K562 (cell line): ENCODE data around the gene SHISA2. TPM values are rescaled to one million over a fixed set of nuclear protein-coding genes. Genes with fewer than 3 reads are reported as not detected.

Experiments used
- CHD4 ChIP-seq: fragments of 200-600 bp; sonication (generic); IDR thresholded peaks from 3 replicates; pipeline ENCODE4 v1.6.1; 2012; ENCODE audit warnings: low read depth, mild to moderate bottlenecking, mixed read lengths, low read length, inconsistent platforms; ENCODE audit not compliant: insufficient read depth, insufficient replicate concordance, poor library complexity, severe bottlenecking
- GATAD2B ChIP-seq: fragments of 450-650 bp; IDR thresholded peaks from 2 replicates; pipeline ENCODE4 v1.6.1; 2017; ENCODE audit warnings: mild to moderate bottlenecking, borderline replicate concordance
- SRSF3 ChIP-seq: fragments of 200-400 bp; formaldehyde crosslinking; IDR thresholded peaks from 2 replicates; pipeline ENCODE4 v1.6.1; 2016; ENCODE audit warnings: mild to moderate bottlenecking, low read length, moderate library complexity; ENCODE audit not compliant: insufficient read depth
- TOE1 ChIP-seq, 2 experiments: fragments of 450-650 bp in 1 of 2; sonication (generic) in 1 of 2; formaldehyde crosslinking in 1 of 2; IDR thresholded peaks; 2 replicates each; pipeline versions ENCODE4 v1.7.1 to v1.8.0; 2016 to 2022; ENCODE audit warnings: borderline replicate concordance in 2 of 2, mild to moderate bottlenecking in 2 of 2, antibody characterized with exemption in 1 of 2, inconsistent platforms in 1 of 2, low read depth in 1 of 2, missing genetic modification reagents in 1 of 2, moderate library complexity in 1 of 2
- ZBTB40 ChIP-seq, 2 experiments: fragments of 450-650 bp in 1 of 2; sonication (generic) in 1 of 2; formaldehyde crosslinking in 1 of 2; IDR thresholded peaks; 2 replicates each; pipeline versions ENCODE4 v1.7.1 to v1.9.0; 2016 to 2022; ENCODE audit warnings: inconsistent platforms in 1 of 2, mild to moderate bottlenecking in 1 of 2, missing genetic modification reagents in 1 of 2
- ZNF512 ChIP-seq: IDR thresholded peaks from 2 replicates; pipeline ENCODE4 v1.6.1; 2016; ENCODE audit warnings: missing genetic modification characterization, missing compliant biosample characterization
- ZNF609 ChIP-seq: sonication (generic); formaldehyde crosslinking; IDR thresholded peaks from 2 replicates; pipeline ENCODE4 v1.8.1; 2023; ENCODE audit warnings: missing genetic modification reagents, mild to moderate bottlenecking, borderline replicate concordance
- polyA plus RNA-seq, 8 experiments: library from polyadenylated mRNA; depleted of rRNA in 4 of 8; stranded (reverse) in 5 of 8; unstranded in 3 of 8; fragments of >200 nt; fragmentation: Nextera tagmentation in 2 of 8; fragmentation: Illumina TruSeq in 1 of 8; extraction: Ambion mirVana in 2 of 8; extraction: Trizol in 1 of 8; gene quantifications; 2 replicates each; pipeline versions ENCODE4 v1.2.1 to v1.2.3, GENCODE V29; 2011 to 2014; ENCODE audit warnings: inconsistent platforms in 1 of 8, missing spikeins in 1 of 8
- total RNA-seq, 7 experiments: library from RNA; depleted of rRNA in 6 of 7; stranded (reverse); fragments of >200 nt in 6 of 7; fragmentation: Illumina TruSeq in 2 of 7; extraction: Trizol in 2 of 7; gene quantifications; 2 replicates each; pipeline versions ENCODE4 v1.2.1 to v1.2.3, GENCODE V29; 2011 to 2021; ENCODE audit warnings: low replicate concordance in 1 of 7

SHISA2 gene
- total and polyA plus RNA-seq, 9 of the 15 experiments (the other 6 are each of a cell fraction or from before 2014, with no cell fraction given), result not detected

- no peak for TF ChIP-seq ZBTB40 (IDR thresholded peaks at IDR 0.05)
- TF ChIP-seq ZBTB40 (CRISPR knock-in tag; IDR thresholded peaks at IDR 0.05), result no peak
- no peak for TF ChIP-seq ZNF512 (tag)
- TF ChIP-seq TOE1 (IDR thresholded peaks at IDR 0.05; ENCODE audit: borderline replicate concordance), result no peak
- TF ChIP-seq TOE1 (CRISPR knock-in tag; IDR thresholded peaks at IDR 0.05; ENCODE audit: borderline replicate concordance, low read depth), result no peak
- no peak for TF ChIP-seq ZNF609 (CRISPR knock-in tag)
- TF ChIP-seq SRSF3, result no peak
- no peak for TF ChIP-seq GATAD2B
- no peak for TF ChIP-seq CHD4
Measured at GRCh38 chr13:26026211-26026610, 25.6 kb downstream of the SHISA2 start (continued).
